GM12878 (cell line): ENCODE data around the gene FPR1. TPM values are rescaled to one million over a fixed set of nuclear protein-coding genes. Genes with fewer than 3 reads are reported as not detected.

Experiments used
- ATAC-seq: fragments of 200-7000 bp; cut with Tn5 transposase; 3 replicates; pipeline ENCODE4 v1.9.1; 2020; ENCODE audit warnings: mild to moderate bottlenecking, moderate library complexity
- BruUV-seq: library from RNA; stranded (reverse); fragments of 400-500 nt; replicated peaks from 2 replicates; lab custom pipeline; 2021; lab: Mats Ljungman, UMichigan
- CTCF ChIA-PET: fragments of 300-600 bp; sonication (Branson Sonifier 250); formaldehyde crosslinking; extraction: SDS; loops from one replicate; lab custom pipeline; 2021; ENCODE audit warnings: inconsistent platforms; lab: Yijun Ruan, JAX
- POLR2A ChIA-PET: fragments of 350-600 bp; formaldehyde crosslinking; extraction: SDS; loops from one replicate; lab custom pipeline; 2021; ENCODE audit warnings: inconsistent platforms; lab: Charles Lee
- RAD21 ChIA-PET: fragments of 300-600 bp; sonication (Branson Sonifier 250); formaldehyde crosslinking; loops from one replicate; lab custom pipeline; 2023; ENCODE audit warnings: antibody characterized with exemption; ENCODE audit not compliant: unreplicated experiment; lab: Charles Lee
- SMC1A ChIA-PET: fragments of 300-600 bp; sonication (Branson Sonifier 250); formaldehyde crosslinking; loops from one replicate; lab custom pipeline; 2023; ENCODE audit not compliant: unreplicated experiment, uncharacterized antibody; lab: Charles Lee
- DNase-seq: peaks from one replicate; pipeline ENCODE4 v3.0.0-alpha.2; 2011; ENCODE audit warnings: low read depth, low spot score
- FAIRE-seq: peaks from 3 replicates; lab custom pipeline; 2011; peaks lifted over from hg19 to GRCh38; lab: Jason Lieb, UNC
- H2AFZ ChIP-seq: 2 replicates; pipeline ENCODE4 v1.6.0; 2011; ENCODE audit warnings: low read depth, low read length, control low read depth; ENCODE audit not compliant: control insufficient read depth
- H3K27ac ChIP-seq: 2 replicates; pipeline ENCODE4 v1.5.1; 2011; ENCODE audit warnings: control low read depth; ENCODE audit not compliant: control insufficient read depth, insufficient read depth
- H3K27me3 ChIP-seq, 2 experiments: replicated peaks in 1 of 2; 2 replicates each; pipeline versions ENCODE4 v1.6.0 to v1.6.1; 2011; ENCODE audit warnings: low read length in 1 of 2; ENCODE audit not compliant: control insufficient read depth in 2 of 2, insufficient read depth in 2 of 2
- H3K36me3 ChIP-seq, 2 experiments: 2 replicates each; pipeline ENCODE4 v1.5.1; 2011; ENCODE audit warnings: low read length in 1 of 2; ENCODE audit not compliant: control insufficient read depth in 2 of 2, insufficient read depth in 2 of 2
- H3K4me1 ChIP-seq: 2 replicates; pipeline ENCODE4 v1.6.1; 2011; ENCODE audit warnings: mild to moderate bottlenecking, low read length, moderate library complexity, mixed read lengths; ENCODE audit not compliant: control insufficient read depth, insufficient read depth
- H3K4me2 ChIP-seq: 2 replicates; pipeline ENCODE4 v1.6.0; 2011; ENCODE audit warnings: control low read depth; ENCODE audit not compliant: control insufficient read depth, insufficient read depth
- H3K4me3 ChIP-seq: fragments of 200-600 bp; sonication (generic); 2 replicates; pipeline ENCODE4 v1.5.1; 2016
- H3K79me2 ChIP-seq: 2 replicates; pipeline ENCODE4 v1.6.0; 2011; ENCODE audit warnings: low read length; ENCODE audit not compliant: control insufficient read depth, insufficient read depth
- H3K9ac ChIP-seq: 2 replicates; pipeline ENCODE4 v1.8.0; 2011; ENCODE audit warnings: low read length, control low read depth, mixed read lengths; ENCODE audit not compliant: control insufficient read depth, insufficient read depth
- H3K9me3 ChIP-seq: replicated peaks from 3 replicates; pipeline ENCODE4 v1.5.1; 2011; ENCODE audit warnings: mild to moderate bottlenecking, low read length; ENCODE audit not compliant: control insufficient read depth, insufficient read depth
- H4K20me1 ChIP-seq: 2 replicates; pipeline ENCODE4 v1.6.0; 2011; ENCODE audit not compliant: control insufficient read depth, insufficient read depth
- CBFB ChIP-seq: IDR thresholded peaks from 2 replicates; pipeline ENCODE4 v1.6.1; 2016; ENCODE audit warnings: antibody characterized with exemption, low read depth
- E2F4 ChIP-seq: IDR thresholded peaks from 2 replicates; pipeline ENCODE4 v1.6.1; 2012; ENCODE audit warnings: low read depth, low read length, improper control_type of control experiment
- EP300 ChIP-seq, 2 experiments: fragments of 150-350 bp in 1 of 2; IDR thresholded peaks; 2 replicates each; pipeline ENCODE4 v1.6.1; 2011 to 2012; ENCODE audit warnings: low read depth in 2 of 2, low read length in 2 of 2, borderline replicate concordance in 1 of 2, improper control_type of control experiment in 1 of 2, inconsistent platforms in 1 of 2; ENCODE audit not compliant: control insufficient read depth in 1 of 2
- IRF4 ChIP-seq: IDR thresholded peaks from 2 replicates; pipeline ENCODE4 v1.6.1; 2011; ENCODE audit warnings: low read depth, low read length
- MYB ChIP-seq: fragments of 150-350 bp; IDR thresholded peaks from 2 replicates; pipeline ENCODE4 v1.6.1; 2014; ENCODE audit warnings: mild to moderate bottlenecking, low read depth, low read length, borderline replicate concordance
- NFXL1 ChIP-seq: fragments of 450-650 bp; IDR thresholded peaks from 2 replicates; pipeline ENCODE4 v1.6.1; 2017; ENCODE audit warnings: antibody characterized with exemption, mild to moderate bottlenecking, borderline replicate concordance
- PAX8 ChIP-seq: fragments of 450-650 bp; IDR thresholded peaks from 2 replicates; pipeline ENCODE4 v1.6.1; 2017; ENCODE audit warnings: mild to moderate bottlenecking, moderate library complexity
- POLR2AphosphoS5 ChIP-seq: IDR thresholded peaks from 2 replicates; pipeline ENCODE4 v1.6.1; 2011; ENCODE audit warnings: mild to moderate bottlenecking, low read length, inconsistent platforms
- RAD21 ChIP-seq: IDR thresholded peaks from 2 replicates; pipeline ENCODE4 v1.6.1; 2011; ENCODE audit warnings: mild to moderate bottlenecking, low read depth, low read length, moderate library complexity; ENCODE audit not compliant: insufficient read depth
- TAF1 ChIP-seq: IDR thresholded peaks from 2 replicates; pipeline ENCODE4 v1.6.1; 2011; ENCODE audit warnings: mild to moderate bottlenecking, low read depth, low read length, borderline replicate concordance
- TCF12 ChIP-seq: IDR thresholded peaks from 2 replicates; pipeline ENCODE4 v1.6.1; 2011; ENCODE audit warnings: low read depth, mild to moderate bottlenecking, low read length
- USF1 ChIP-seq: IDR thresholded peaks from 2 replicates; pipeline ENCODE4 v1.6.1; 2011; ENCODE audit warnings: borderline replicate concordance, low read depth, mild to moderate bottlenecking, moderate library complexity, mixed read lengths, low read length; ENCODE audit not compliant: insufficient read depth; ENCODE audit errors: extremely low read length
- YBX1 ChIP-seq: fragments of 450-650 bp; IDR thresholded peaks from 2 replicates; pipeline ENCODE4 v1.6.1; 2016; ENCODE audit warnings: antibody characterized with exemption
- ZNF24 ChIP-seq: fragments of 450-650 bp; IDR thresholded peaks from 2 replicates; pipeline ENCODE4 v1.6.1; 2017; ENCODE audit warnings: antibody characterized with exemption, mild to moderate bottlenecking
- WGBS: methylation state at CpG from one replicate; pipeline ENCODE4 v1.1.6; 2016; ENCODE audit warnings: low lambda C conversion rate; ENCODE audit not compliant: insufficient replicate concordance, insufficient coverage; ENCODE audit errors: missing lambda C conversion rate; 5-methylcytosine and 5-hydroxymethylcytosine counted together
- in situ Hi-C: fragments of 300-500 bp; cut with MboI; formaldehyde crosslinking; loops from 9 replicates; pipeline ENCODE4 v1.14.3; 2018; ENCODE audit warnings: mixed read lengths
- intact Hi-C: fragments of 100-400 bp; cut with micrococcal nuclease; formaldehyde crosslinking; loops from one replicate; pipeline ENCODE4 v1.14.2; 2022; ENCODE audit not compliant: unreplicated experiment
- polyA plus RNA-seq, 11 experiments: library from polyadenylated mRNA; depleted of rRNA in 4 of 11; unstranded in 6 of 11; stranded (reverse) in 5 of 11; fragments of >200 nt; fragmentation: Nextera tagmentation in 4 of 11; fragmentation: Illumina TruSeq in 1 of 11; extraction: Ambion mirVana in 4 of 11; extraction: Trizol in 1 of 11; gene quantifications; 1 replicate in 1 of 11; 2 replicates in 10 of 11; pipeline versions ENCODE4 v1.2.1 to v1.2.3, GENCODE V29; 2011 to 2016; ENCODE audit warnings: inconsistent platforms in 2 of 11, missing spikeins in 2 of 11, low read depth in 1 of 11
- total RNA-seq, 4 experiments: library from RNA; depleted of rRNA in 3 of 4; stranded (reverse); fragments of >200 nt in 3 of 4; fragmentation: Illumina TruSeq in 1 of 4; extraction: Trizol in 1 of 4; gene quantifications; 2 replicates each; pipeline versions ENCODE4 v1.2.1 to v1.2.3, GENCODE V29; 2013 to 2021
- TF ChIP-seq, protein P1 (sequence below): fragments of 450-650 bp; IDR thresholded peaks from 2 replicates; pipeline ENCODE4 v1.6.1; 2016; ENCODE audit warnings: mild to moderate bottlenecking

Gene FPR1
- total and polyA plus RNA-seq, 10 of the 15 experiments (the other 5 are each of a cell fraction or from before 2014, with no cell fraction given), result not detected

DNA sequence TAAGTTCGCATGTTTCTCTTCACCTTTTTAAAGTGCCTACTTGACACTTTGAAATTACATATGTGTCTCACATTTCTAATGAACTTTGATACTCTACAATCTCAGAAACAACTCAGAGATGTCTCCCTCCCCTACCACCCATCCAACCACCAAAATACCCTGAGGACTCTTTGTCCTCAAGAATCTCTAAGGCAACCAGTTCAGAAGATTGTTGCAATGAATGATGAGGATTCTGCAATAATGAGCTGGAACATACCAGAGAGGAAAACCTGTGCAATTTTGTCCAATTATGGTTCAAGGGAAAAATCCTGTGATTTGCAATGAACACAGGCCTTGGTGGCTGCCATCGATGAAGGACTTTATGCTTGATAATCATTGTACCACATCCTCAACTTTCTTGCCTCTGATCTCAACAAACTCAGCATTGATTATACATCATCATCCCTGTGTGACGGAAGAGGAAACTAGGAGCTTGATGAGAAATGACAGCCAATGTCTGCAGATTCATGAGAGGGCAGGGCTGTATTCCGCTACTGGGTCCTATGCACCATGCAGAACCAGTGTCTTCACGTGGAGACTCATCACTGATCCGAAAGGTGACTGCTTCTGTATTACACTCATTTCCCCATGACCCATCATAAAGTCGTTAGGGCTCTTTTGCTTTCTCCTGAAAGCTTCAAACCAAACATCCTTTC lies 1.1 kb downstream of the FPR1 start:
- H3K27ac ChIP-seq, result no peak overlapping the region
- H2AFZ ChIP-seq, result no peak overlapping the region
- POLR2A ChIA-PET, result no interaction called here
- CTCF ChIA-PET, result interaction anchor here (2.3 kb wide), 1 partner anchor 27 kb away, joined by 6 read pairs; no protein-coding TSS in a partner anchor
- no peak for ATAC-seq
- H3K4me2 ChIP-seq, result no peak overlapping the region
- H4K20me1 ChIP-seq, result no peaks in the 10 kb centered on the region
- SMC1A ChIA-PET, result no interaction called here
- intact Hi-C loops (no loop called here), in situ Hi-C loops (no loop called here)
- H3K27me3 ChIP-seq, result no peaks in the 10 kb centered on the region
- no peak for FAIRE-seq
- TF ChIP-seq TCF12 (no peak), CBFB (no peak)
- BruUV-seq, result no TSS peak
- H3K4me3 ChIP-seq, result no peak overlapping the region
- no peaks in the 10 kb centered on the region for H3K4me1 ChIP-seq
- no peaks in the 10 kb centered on the region for H3K36me3 ChIP-seq
- WGBS, result 14% methylated on average over 7 of the region's 7 CpGs
- no peak for DNase-seq
- no peaks in the 10 kb centered on the region for H3K79me2 ChIP-seq
- no peaks in the 10 kb centered on the region; the same call in 2 of the 3 replicates for H3K9me3 ChIP-seq
- H3K9ac ChIP-seq, result no peak overlapping the region
- RAD21 ChIA-PET, result no interaction called here

GRCh38 chr19:51749979-51750378 lies 1.7 kb downstream of the FPR1 start:
- H3K9me3 ChIP-seq, result no peaks in the 10 kb centered on the region; the same call in 2 of the 3 replicates
- DNase-seq, result no peak
- H3K79me2 ChIP-seq, result no peaks in the 10 kb centered on the region
- POLR2A ChIA-PET, result no interaction called here
- FAIRE-seq, result no peak
- no peaks in the 10 kb centered on the region for H4K20me1 ChIP-seq
- BruUV-seq, result no TSS peak
- in situ Hi-C loops, result no loop called here
- SMC1A ChIA-PET, result no interaction called here
- CTCF ChIA-PET, result interaction anchor here (2.3 kb wide), 1 partner anchor 28 kb away, joined by 6 read pairs; no protein-coding TSS in a partner anchor
- ATAC-seq, result no peak
- H2AFZ ChIP-seq, result no peak overlapping the region
- no peaks in the 10 kb centered on the region for H3K27me3 ChIP-seq
- 4% methylated on average over 4 of the region's 4 CpGs for WGBS
- RAD21 ChIA-PET, result no interaction called here
- intact Hi-C loops, result no loop called here
- no peaks in the 10 kb centered on the region for H3K4me1 ChIP-seq
- H3K27ac ChIP-seq, result no peak overlapping the region
- H3K9ac ChIP-seq, result no peak overlapping the region
- no peak overlapping the region for H3K4me2 ChIP-seq
- H3K36me3 ChIP-seq, result no peaks in the 10 kb centered on the region
- H3K4me3 ChIP-seq, result no peak overlapping the region
- no peak for TF ChIP-seq NFXL1
- TF ChIP-seq, protein P1, sequence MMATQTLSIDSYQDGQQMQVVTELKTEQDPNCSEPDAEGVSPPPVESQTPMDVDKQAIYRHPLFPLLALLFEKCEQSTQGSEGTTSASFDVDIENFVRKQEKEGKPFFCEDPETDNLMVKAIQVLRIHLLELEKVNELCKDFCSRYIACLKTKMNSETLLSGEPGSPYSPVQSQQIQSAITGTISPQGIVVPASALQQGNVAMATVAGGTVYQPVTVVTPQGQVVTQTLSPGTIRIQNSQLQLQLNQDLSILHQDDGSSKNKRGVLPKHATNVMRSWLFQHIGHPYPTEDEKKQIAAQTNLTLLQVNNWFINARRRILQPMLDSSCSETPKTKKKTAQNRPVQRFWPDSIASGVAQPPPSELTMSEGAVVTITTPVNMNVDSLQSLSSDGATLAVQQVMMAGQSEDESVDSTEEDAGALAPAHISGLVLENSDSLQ, result no peak
- TF ChIP-seq MYB, result no peak
- no peak for TF ChIP-seq E2F4
- no peak for TF ChIP-seq USF1
- no peak for TF ChIP-seq POLR2AphosphoS5
- no peak for TF ChIP-seq YBX1
- TF ChIP-seq ZNF24, result no peak
- no peak for TF ChIP-seq EP300 (IDR thresholded peaks at IDR 0.05; ENCODE audit: borderline replicate concordance in 1 of 2, control insufficient read depth in 1 of 2, low read depth in 2 of 2, low read length in 2 of 2)
- TF ChIP-seq TAF1, result no peak
- TF ChIP-seq RAD21, result no peak
- no peak for TF ChIP-seq IRF4
- no peak for TF ChIP-seq PAX8
